H1 (cell line): ENCODE data around the gene RHOBTB1. TPM values are rescaled to one million over a fixed set of nuclear protein-coding genes. Genes with fewer than 3 reads are reported as not detected.

ENCODE experiments used
- CTCF ChIA-PET: fragments of 300-600 bp; sonication (Branson Sonifier 250); formaldehyde crosslinking; loops from one replicate; lab custom pipeline; 2021; ENCODE audit not compliant: partially characterized antibody; lab: Charles Lee
- POLR2A ChIA-PET: fragments of 300-600 bp; sonication (Branson Sonifier 250); formaldehyde crosslinking; loops from one replicate; lab custom pipeline; 2021; ENCODE audit warnings: inconsistent platforms; ENCODE audit not compliant: partially characterized antibody; lab: Charles Lee
- DNase-seq, 2 experiments: peaks; one replicate each; pipeline versions ENCODE4 v3.0.0 to v3.0.0-alpha.2; 2010 to 2022; ENCODE audit warnings: low spot score in 2 of 2, low read depth in 1 of 2, mixed read lengths in 1 of 2
- FAIRE-seq: peaks from 2 replicates; lab custom pipeline; 2011; peaks lifted over from hg19 to GRCh38; lab: Jason Lieb, UNC
- H2AFZ ChIP-seq: 2 replicates; pipeline ENCODE4 v1.8.1; 2012; ENCODE audit warnings: low read length, inconsistent platforms
- H2AK5ac ChIP-seq: 2 replicates; pipeline ENCODE4 v1.6.1; 2013; ENCODE audit warnings: low read depth, low read length
- H2BK120ac ChIP-seq: replicated peaks from 2 replicates; pipeline ENCODE3; 2013; ENCODE audit warnings: low read depth, low read length, inconsistent platforms
- H2BK12ac ChIP-seq: 2 replicates; pipeline ENCODE4 v1.6.1; 2013; ENCODE audit warnings: low read depth, low read length
- H2BK15ac ChIP-seq: 2 replicates; pipeline ENCODE4 v1.6.1; 2013; ENCODE audit warnings: low read length
- H2BK20ac ChIP-seq: 2 replicates; pipeline ENCODE4 v1.6.1; 2013; ENCODE audit warnings: low read length
- H2BK5ac ChIP-seq: 2 replicates; pipeline ENCODE4 v1.6.1; 2013; ENCODE audit warnings: low read depth, low read length
- H3K14ac ChIP-seq: 2 replicates; pipeline ENCODE4 v1.6.1; 2013; ENCODE audit warnings: inconsistent platforms; ENCODE audit not compliant: insufficient read length
- H3K18ac ChIP-seq: 2 replicates; pipeline ENCODE4 v1.6.1; 2013; ENCODE audit warnings: low read length; ENCODE audit errors: extremely low read depth
- H3K23ac ChIP-seq: 2 replicates; pipeline ENCODE4 v1.6.1; 2013; ENCODE audit warnings: inconsistent platforms; ENCODE audit not compliant: insufficient read length
- H3K23me2 ChIP-seq: 2 replicates; pipeline ENCODE4 v1.6.1; 2013; ENCODE audit warnings: low read depth, low read length
- H3K27ac ChIP-seq: 2 replicates; pipeline ENCODE4 v1.6.1; 2011; ENCODE audit warnings: low read depth, low read length, inconsistent platforms
- H3K27me3 ChIP-seq, 4 experiments: replicated peaks in 1 of 4; 1 replicate in 1 of 4; 2 replicates in 3 of 4; pipeline versions ENCODE4 v1.6.1 to v1.8.1; 2011 to 2013; ENCODE audit warnings: low read length in 3 of 4, mild to moderate bottlenecking in 3 of 4, inconsistent platforms in 2 of 4, mixed read lengths in 2 of 4, moderate library complexity in 1 of 4; ENCODE audit not compliant: control insufficient read depth in 3 of 4, insufficient read depth in 3 of 4; ENCODE audit errors: extremely low read depth in 1 of 4
- H3K36me3 ChIP-seq, 4 experiments: 2 replicates each; pipeline versions ENCODE4 v1.6.1 to v1.8.1; 2011 to 2013; ENCODE audit warnings: mild to moderate bottlenecking in 4 of 4, low read length in 3 of 4, moderate library complexity in 2 of 4, control low read depth in 1 of 4, inconsistent platforms in 1 of 4; ENCODE audit not compliant: insufficient read depth in 4 of 4, control insufficient read depth in 2 of 4
- H3K4ac ChIP-seq: replicated peaks from 2 replicates; pipeline ENCODE3; 2013; ENCODE audit warnings: low read length, low read depth, mixed read lengths, inconsistent platforms; ENCODE audit not compliant: insufficient read length
- H3K4me1 ChIP-seq, 4 experiments: replicated peaks in 1 of 4; 1 replicate in 1 of 4; 2 replicates in 3 of 4; pipeline versions ENCODE4 v1.6.1 to v1.8.1; 2011 to 2013; ENCODE audit warnings: low read length in 3 of 4, inconsistent platforms in 2 of 4, mixed read lengths in 1 of 4; ENCODE audit not compliant: insufficient read depth in 4 of 4, control insufficient read depth in 3 of 4
- H3K4me2 ChIP-seq, 2 experiments: 2 replicates each; pipeline versions ENCODE4 v1.6.1 to v1.8.1; 2011 to 2013; ENCODE audit warnings: low read depth in 2 of 2, low read length in 2 of 2, control low read depth in 1 of 2, inconsistent platforms in 1 of 2, mild to moderate bottlenecking in 1 of 2; ENCODE audit not compliant: insufficient read depth in 1 of 2
- H3K4me3 ChIP-seq, 4 experiments: fragments of 200-600, 300-600 bp in 1 of 4; sonication (generic), shearing (Covaris generic), sonication (Bioruptor Twin) in 1 of 4; 2 replicates each; pipeline versions ENCODE4 v1.5.1 to v1.8.1; 2011 to 2016; ENCODE audit warnings: low read length in 4 of 4, low read depth in 3 of 4, control low read depth in 2 of 4, inconsistent platforms in 2 of 4, mild to moderate bottlenecking in 2 of 4, mixed read lengths in 1 of 4, moderate library complexity in 1 of 4; ENCODE audit not compliant: insufficient read depth in 2 of 4; ENCODE audit errors: extremely low read depth in 1 of 4
- H3K56ac ChIP-seq: replicated peaks from 2 replicates; pipeline ENCODE3; 2013; ENCODE audit warnings: low read depth, mild to moderate bottlenecking, mixed read lengths, low read length, inconsistent platforms; ENCODE audit not compliant: insufficient read length
- H3K79me1 ChIP-seq: 2 replicates; pipeline ENCODE4 v1.6.1; 2013; ENCODE audit warnings: low read depth, low read length, control low read depth
- H3K79me2 ChIP-seq, 2 experiments: 2 replicates each; pipeline versions ENCODE4 v1.6.1 to v1.8.1; 2012 to 2013; ENCODE audit warnings: low read length in 2 of 2, mild to moderate bottlenecking in 2 of 2, inconsistent platforms in 1 of 2; ENCODE audit not compliant: insufficient read depth in 2 of 2, control insufficient read depth in 1 of 2
- H3K9ac ChIP-seq, 4 experiments: replicated peaks in 1 of 4; 1 replicate in 1 of 4; 2 replicates in 3 of 4; pipeline versions ENCODE4 v1.6.1 to v1.8.1; 2011 to 2013; ENCODE audit warnings: low read depth in 3 of 4, low read length in 3 of 4, control low read depth in 2 of 4, mild to moderate bottlenecking in 2 of 4, moderate library complexity in 2 of 4, inconsistent platforms in 1 of 4; ENCODE audit errors: extremely low read depth in 1 of 4
- H3K9me3 ChIP-seq, 2 experiments: 2 replicates each; pipeline versions ENCODE4 v1.6.1 to v1.8.1; 2012 to 2013; ENCODE audit warnings: mild to moderate bottlenecking in 2 of 2, moderate library complexity in 2 of 2, control low read depth in 1 of 2, inconsistent platforms in 1 of 2, low read depth in 1 of 2, low read length in 1 of 2, mixed read lengths in 1 of 2; ENCODE audit not compliant: insufficient read depth in 2 of 2
- H4K20me1 ChIP-seq, 2 experiments: replicated peaks in 1 of 2; 2 replicates each; pipeline versions ENCODE3 to v1.8.1; 2011 to 2013; ENCODE audit warnings: inconsistent platforms in 2 of 2, low read length in 2 of 2, mild to moderate bottlenecking in 1 of 2; ENCODE audit not compliant: insufficient read depth in 2 of 2, control insufficient read depth in 1 of 2
- H4K5ac ChIP-seq: 2 replicates; pipeline ENCODE4 v1.6.1; 2013; ENCODE audit warnings: low read length, low read depth, mixed read lengths, inconsistent platforms; ENCODE audit not compliant: insufficient read length
- H4K8ac ChIP-seq: 2 replicates; pipeline ENCODE4 v1.8.0; 2013; ENCODE audit warnings: mild to moderate bottlenecking, moderate library complexity, low read length, inconsistent platforms; ENCODE audit not compliant: insufficient read depth; ENCODE audit errors: extremely low read depth
- H4K91ac ChIP-seq: replicated peaks from 2 replicates; pipeline ENCODE3; 2013; ENCODE audit warnings: low read length, mixed read lengths, inconsistent platforms; ENCODE audit not compliant: insufficient read length
- CEBPB ChIP-seq: IDR thresholded peaks from 2 replicates; pipeline ENCODE4 v1.6.1; 2012; ENCODE audit warnings: low read depth, low read length
- FOSL1 ChIP-seq: IDR thresholded peaks from 2 replicates; pipeline ENCODE4 v1.6.1; 2011; ENCODE audit warnings: mild to moderate bottlenecking, low read depth, low read length, moderate library complexity; ENCODE audit not compliant: insufficient read depth
- JUN ChIP-seq: IDR thresholded peaks from 2 replicates; pipeline ENCODE4 v1.6.1; 2011; ENCODE audit warnings: low read depth, mild to moderate bottlenecking, improper control_type of control experiment, low read length
- MAFK ChIP-seq: IDR thresholded peaks from 2 replicates; pipeline ENCODE4 v1.6.1; 2012; ENCODE audit warnings: low read depth, mild to moderate bottlenecking, improper control_type of control experiment, low read length
- NANOG ChIP-seq: IDR thresholded peaks from 2 replicates; pipeline ENCODE4 v1.6.1; 2011; ENCODE audit warnings: low read length, low read depth, mild to moderate bottlenecking, inconsistent platforms; ENCODE audit not compliant: insufficient read depth, poor library complexity, severe bottlenecking
- PHF8 ChIP-seq: fragments of 200-600 bp; sonication (generic); conservative IDR thresholded peaks from 2 replicates; pipeline ENCODE4 v1.7.1; 2012; ENCODE audit warnings: low read depth, mild to moderate bottlenecking, inconsistent platforms, low read length, moderate library complexity
- RNF2 ChIP-seq: fragments of 200-900, 300-1000 bp; sonication (generic); IDR thresholded peaks from 2 replicates; pipeline ENCODE4 v1.7.1; 2016; ENCODE audit warnings: borderline replicate concordance, low read depth, mild to moderate bottlenecking, antibody characterized with exemption, low read length; ENCODE audit not compliant: poor library complexity, severe bottlenecking; ENCODE audit errors: missing control alignments
- TAF1 ChIP-seq: IDR thresholded peaks from 2 replicates; pipeline ENCODE4 v1.6.1; 2011; ENCODE audit warnings: mild to moderate bottlenecking, low read depth, low read length
- TBP ChIP-seq: IDR thresholded peaks from 2 replicates; pipeline ENCODE4 v1.6.1; 2011; ENCODE audit warnings: low read depth, low read length, improper control_type of control experiment
- polyA plus RNA-seq, 7 experiments: library from polyadenylated mRNA; depleted of rRNA in 3 of 7; stranded (reverse) in 5 of 7; unstranded in 2 of 7; fragments of >200 nt in 5 of 7; fragments of 200-250 nt in 2 of 7; gene quantifications; 1 replicate in 5 of 7; 2 replicates in 1 of 7; 4 replicates in 1 of 7; pipeline versions ENCODE4 v1.2.1 to v1.2.3, GENCODE V29; 2011 to 2013; ENCODE audit warnings: missing spikeins in 2 of 7, mixed read lengths in 2 of 7
- total RNA-seq: library from RNA; stranded (reverse); fragmentation: NEBNext Ultra II Directional; extraction: Animal tissue kit (Norgen Biotek cat#: 25700); gene quantifications from 2 replicates; pipeline ENCODE4 v1.2.1, GENCODE V29; 2021
- TF ChIP-seq, protein P1 (sequence below), 3 experiments: IDR thresholded peaks; 1 replicate in 2 of 3; 2 replicates in 1 of 3; pipeline versions ENCODE4 v1.5.1 to v1.6.1; 2011; ENCODE audit warnings: low read length in 3 of 3, mild to moderate bottlenecking in 3 of 3, inconsistent platforms in 2 of 3, low read depth in 1 of 3, moderate library complexity in 1 of 3; ENCODE audit not compliant: insufficient read depth in 1 of 3; ENCODE audit errors: control extremely low read depth in 1 of 3

RHOBTB1 gene
- total and polyA plus RNA-seq, 2 of the 8 experiments (the other 6 are each of a cell fraction or from before 2014, with no cell fraction given) = 6.1 to 7.4 TPM

DNA sequence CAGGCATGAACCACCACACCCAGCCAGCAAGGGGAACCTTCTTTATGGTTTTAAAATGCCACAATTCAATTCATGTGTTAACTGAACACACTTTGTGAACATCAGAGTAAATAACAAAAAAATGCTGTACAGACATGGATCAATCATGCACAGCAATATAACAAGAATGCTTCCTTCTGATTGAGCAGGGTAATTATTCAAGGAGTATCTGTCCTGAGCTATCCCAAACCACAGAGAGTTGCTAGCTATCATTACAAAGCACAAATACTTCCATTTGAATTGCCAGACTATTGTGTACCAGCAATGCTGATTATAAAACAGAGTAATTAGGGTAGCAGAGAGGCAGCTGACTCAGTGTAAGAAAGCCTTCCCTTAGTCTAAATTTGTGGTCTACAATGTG lies 11.3 kb upstream of the RHOBTB1 start:
- ChIA-PET POLR2A (no interaction called here), CTCF (no interaction called here)
- Histone ChIP-seq H3K27me3 (no peaks in the 10 kb centered on the region), H2BK20ac (no peak overlapping the region), H2BK120ac (no peak overlapping the region), H3K56ac (no peak overlapping the region), H3K4me3 (no peak overlapping the region), H3K36me3 (no peaks in the 10 kb centered on the region), H3K4ac (no peak overlapping the region), H4K91ac (no peak overlapping the region), H3K9me3 (no peaks in the 10 kb centered on the region), H3K18ac (no peak overlapping the region), H4K20me1 (no peaks in the 10 kb centered on the region), H3K79me1 (no peaks in the 10 kb centered on the region), H3K4me2 (no peak overlapping the region), H2AK5ac (no peak overlapping the region), H3K23me2 (no peaks in the 10 kb centered on the region), H2BK12ac (no peak overlapping the region), H2AFZ (no peak overlapping the region), H3K79me2 (no peaks in the 10 kb centered on the region), H3K23ac (no peak overlapping the region), H3K9ac (no peak overlapping the region), H2BK5ac (no peak overlapping the region), H3K27ac (no peak overlapping the region), H2BK15ac (no peak overlapping the region), H3K14ac (no peak overlapping the region), H3K4me1 (no peaks in the 10 kb centered on the region), H4K5ac (no peak overlapping the region), H4K8ac (no peak overlapping the region)
- no peak for DNase-seq
- no peak for FAIRE-seq
- TF ChIP-seq RNF2 (no peak), MAFK (no peak), JUN (no peak), NANOG (no peak), FOSL1 (no peak), TBP (no peak), TAF1 (no peak), CEBPB (no peak), PHF8 (no peak)
- TF ChIP-seq, protein P1, sequence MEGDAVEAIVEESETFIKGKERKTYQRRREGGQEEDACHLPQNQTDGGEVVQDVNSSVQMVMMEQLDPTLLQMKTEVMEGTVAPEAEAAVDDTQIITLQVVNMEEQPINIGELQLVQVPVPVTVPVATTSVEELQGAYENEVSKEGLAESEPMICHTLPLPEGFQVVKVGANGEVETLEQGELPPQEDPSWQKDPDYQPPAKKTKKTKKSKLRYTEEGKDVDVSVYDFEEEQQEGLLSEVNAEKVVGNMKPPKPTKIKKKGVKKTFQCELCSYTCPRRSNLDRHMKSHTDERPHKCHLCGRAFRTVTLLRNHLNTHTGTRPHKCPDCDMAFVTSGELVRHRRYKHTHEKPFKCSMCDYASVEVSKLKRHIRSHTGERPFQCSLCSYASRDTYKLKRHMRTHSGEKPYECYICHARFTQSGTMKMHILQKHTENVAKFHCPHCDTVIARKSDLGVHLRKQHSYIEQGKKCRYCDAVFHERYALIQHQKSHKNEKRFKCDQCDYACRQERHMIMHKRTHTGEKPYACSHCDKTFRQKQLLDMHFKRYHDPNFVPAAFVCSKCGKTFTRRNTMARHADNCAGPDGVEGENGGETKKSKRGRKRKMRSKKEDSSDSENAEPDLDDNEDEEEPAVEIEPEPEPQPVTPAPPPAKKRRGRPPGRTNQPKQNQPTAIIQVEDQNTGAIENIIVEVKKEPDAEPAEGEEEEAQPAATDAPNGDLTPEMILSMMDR (IDR thresholded peaks at IDR 0.05; ENCODE audit: control extremely low read depth in 1 of 3, insufficient read depth in 1 of 3, low read depth in 1 of 3, low read length in 3 of 3) = no peak
